NCI-H526 treated with DMSO at 0.1 percent for 48 hours (cell line): Measurements from ENCODE around the gene ATP11C.
"Not testable (repeated sequence)": the region's sequence is repeated elsewhere in the genome, so short reads cannot be mapped to it uniquely, and the experiment has no call there.

Experiments used
- DNase-seq: peaks from one replicate; lab custom pipeline; 2025; lab: John Stamatoyannopoulos, UW

ATP11C gene

DNA sequence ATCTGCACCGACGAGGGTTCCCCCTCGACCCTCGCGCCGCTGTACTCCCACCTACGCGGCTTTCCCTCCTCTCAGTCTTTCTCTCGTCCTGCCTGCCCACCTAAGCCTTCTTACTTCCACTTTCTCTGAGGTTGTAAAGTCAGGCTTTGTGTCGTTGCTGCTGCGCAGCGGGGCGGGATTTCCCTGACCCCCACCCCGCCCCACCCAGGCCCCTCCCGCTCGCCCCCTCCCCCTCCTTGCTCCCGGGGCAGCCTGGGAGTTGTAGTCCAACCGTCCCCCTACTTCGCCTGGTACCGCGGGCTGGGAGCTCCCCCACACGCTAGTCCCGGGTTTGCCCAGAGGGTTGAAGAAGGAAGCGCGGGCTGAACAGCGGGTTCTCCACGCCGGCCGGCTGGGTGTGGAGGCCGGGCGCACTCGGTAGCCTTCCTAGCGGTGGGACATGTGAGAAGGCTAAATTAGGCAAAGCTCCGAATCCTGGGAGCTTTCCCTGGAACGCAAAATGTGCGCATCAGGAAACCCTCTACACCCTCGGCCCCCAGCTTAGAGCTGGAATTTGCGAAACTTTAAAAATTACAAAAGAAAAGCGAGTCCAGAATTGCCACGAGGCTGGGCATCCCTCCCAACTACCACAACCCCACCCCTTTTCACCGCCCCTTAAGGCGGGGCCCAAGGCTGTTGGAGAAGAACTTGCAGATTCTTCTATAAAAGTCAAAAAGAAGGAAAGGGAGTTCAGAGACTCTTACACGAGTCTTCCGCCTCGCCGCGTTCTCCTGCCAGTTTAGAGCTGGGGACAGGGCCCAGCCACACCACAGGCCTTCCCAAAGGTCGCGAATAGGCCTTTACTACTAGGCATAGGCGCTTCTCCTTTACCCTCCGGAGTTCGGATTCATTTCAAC is at the start of gene ATP11C:
Gene ATP11C (minus strand): TSS at position 153 of the 896 bp plus-strand sequence. CDS start 1,011 bp downstream, outside the sequence.
- DNase-seq = peak; percentile 49

DNA sequence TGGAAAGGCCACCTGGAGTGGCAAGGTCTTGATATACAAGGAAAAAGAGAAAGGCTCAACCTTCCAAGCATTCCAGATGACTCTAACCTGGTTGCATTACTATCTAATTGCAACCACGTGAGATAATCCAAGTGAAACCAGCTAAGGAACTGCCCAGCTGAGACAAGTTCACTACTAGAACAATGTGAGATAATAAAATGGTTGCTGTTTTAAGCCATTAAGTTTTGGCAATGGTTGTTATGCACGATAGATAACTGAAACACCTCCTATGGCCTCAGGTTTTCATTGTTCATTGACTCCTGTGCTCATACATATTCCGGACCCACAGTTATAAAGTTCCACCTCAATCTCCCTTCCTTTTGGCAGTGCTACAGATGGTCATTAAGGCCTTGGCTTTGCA is 41.6 kb upstream of the ATP11C start:
- no peak for DNase-seq

DNA sequence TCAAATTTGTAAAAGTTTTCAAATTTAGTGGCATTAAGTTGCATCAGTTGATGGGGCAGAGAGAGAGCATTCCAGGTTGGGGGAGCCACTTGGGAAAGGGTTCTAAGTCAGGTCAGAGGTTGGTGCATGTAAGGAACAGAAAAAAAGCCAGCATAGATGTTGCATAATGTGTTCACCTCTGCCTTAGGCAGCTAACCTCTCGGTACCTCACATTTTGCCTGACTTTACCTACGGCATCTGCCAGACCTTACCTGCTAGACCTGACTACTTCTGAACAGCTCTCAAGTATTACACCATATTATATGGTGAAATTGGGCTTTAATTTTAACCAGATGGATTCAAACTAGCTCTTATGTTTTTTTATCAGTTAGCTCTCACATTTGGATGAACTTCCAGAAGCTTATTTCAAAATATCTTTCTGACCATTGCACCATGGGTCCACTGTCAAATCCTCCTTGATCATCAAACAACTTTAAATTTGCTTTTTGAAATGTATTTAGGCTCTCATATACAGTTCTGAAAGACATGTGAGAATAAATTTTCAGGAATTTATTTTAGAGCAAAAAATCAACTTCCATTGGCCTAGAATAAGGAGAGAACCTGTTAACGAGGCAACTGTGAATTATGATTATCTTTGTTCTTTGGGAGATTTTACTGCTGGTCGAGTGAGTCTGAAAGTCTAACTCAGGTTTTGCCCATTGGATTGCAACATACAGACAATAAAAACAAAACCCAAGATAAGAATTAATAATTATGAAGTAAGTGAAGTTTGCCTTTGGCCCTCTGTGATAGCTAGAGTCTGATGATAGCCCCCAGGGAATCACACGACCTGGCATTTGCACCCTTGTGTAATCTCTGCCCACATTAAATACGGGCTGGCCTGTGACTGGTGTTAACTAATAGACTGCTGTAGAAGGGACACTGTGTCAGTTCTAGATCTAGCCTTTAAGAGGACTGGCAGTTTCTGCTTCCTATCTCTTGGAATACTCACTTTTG is 40.1 kb upstream of the ATP11C start:
- no peak for DNase-seq

DNA sequence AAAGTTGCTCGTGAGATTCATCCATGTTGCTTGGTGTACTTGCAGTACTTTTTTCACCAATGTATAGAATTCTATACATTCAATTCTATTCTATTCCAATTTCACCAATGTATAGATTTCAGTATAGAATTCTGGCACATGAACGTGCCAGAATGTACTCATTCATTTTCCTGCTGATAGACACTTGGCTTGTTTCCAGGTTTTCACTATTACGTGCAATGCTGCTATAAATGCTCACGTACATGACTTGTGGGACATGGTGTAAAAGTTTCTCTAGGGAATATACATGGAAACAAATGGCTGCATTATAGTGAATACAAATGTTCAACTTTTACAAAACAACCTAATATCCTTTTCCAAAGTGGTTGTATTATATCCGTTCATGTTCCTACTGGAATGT is 39.3 kb upstream of the ATP11C start:
- no peak for DNase-seq

GRCh38 chrX:139971394-139971749 is 38.5 kb upstream of the ATP11C start:
- DNase-seq = no peak

GRCh38 chrX:139969286-139969685 is 36.4 kb upstream of the ATP11C start:
- no peak for DNase-seq

DNA sequence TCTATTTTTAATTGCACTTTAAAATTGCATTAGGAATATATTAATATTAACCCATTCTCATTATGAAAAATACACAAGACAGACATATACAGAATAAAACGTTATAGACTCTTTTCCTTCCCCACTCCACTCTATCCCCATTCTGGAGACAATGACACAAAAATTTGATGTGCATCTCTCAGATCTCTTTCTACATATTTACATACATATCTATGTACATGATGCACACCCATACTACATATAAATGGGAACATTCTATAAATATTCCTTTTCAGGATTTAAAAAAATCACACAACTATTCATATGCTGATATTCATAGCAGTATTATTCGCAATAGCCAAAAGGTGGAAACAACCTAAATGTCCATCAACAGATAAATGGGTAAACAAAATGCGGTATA is 34.9 kb upstream of the ATP11C start:
- no peak for DNase-seq

DNA sequence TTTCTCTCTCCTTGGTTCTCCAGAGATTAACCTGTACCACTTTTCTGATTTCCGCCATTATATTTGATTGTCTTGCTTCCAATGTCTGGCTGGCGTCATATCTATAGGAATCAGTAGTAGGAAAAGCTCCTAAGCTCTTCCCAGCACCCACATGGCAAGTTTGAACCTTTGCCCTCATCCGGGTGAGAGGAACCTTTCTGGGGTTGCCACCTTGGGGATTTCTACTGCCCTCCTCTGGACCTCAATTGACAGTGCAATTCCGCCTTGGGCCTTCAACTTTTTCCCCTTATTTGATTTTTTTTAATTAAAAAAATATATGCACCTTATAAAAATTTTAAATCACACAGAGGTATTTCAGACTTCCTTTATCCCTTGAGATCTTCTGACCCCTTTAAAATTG is 34.4 kb upstream of the ATP11C start:
- DNase-seq = no peak

- not testable (repeated sequence) for DNase-seq
These were observed 33.3 kb upstream of the ATP11C start for GRCh38 chrX:139966159-139966558.

DNA sequence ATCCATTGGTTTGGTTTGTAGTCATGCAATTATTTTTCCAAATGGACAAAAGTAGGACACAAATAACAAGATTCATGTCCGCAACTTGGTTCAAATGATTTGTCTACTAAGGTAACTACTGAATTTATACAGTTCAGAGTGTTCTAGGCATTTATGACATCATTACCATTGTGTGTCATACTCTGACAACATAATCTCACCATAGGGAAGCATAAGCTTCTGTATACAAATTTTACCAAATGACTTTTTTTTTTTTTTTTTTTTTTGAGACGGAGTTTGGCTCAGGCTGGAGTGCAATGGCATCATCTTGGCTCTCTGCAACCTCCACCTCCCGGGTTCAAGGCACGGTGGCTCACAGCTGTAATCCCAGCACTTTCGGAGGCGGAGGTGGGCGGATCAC is 32.6 kb upstream of the ATP11C start, which contains the start of gene CXorf66:
Gene CXorf66 (minus strand): TSS at position 101 of the 400 bp plus-strand sequence. CDS start 25 bp downstream, at position 76.
- DNase-seq = no peak

DNA sequence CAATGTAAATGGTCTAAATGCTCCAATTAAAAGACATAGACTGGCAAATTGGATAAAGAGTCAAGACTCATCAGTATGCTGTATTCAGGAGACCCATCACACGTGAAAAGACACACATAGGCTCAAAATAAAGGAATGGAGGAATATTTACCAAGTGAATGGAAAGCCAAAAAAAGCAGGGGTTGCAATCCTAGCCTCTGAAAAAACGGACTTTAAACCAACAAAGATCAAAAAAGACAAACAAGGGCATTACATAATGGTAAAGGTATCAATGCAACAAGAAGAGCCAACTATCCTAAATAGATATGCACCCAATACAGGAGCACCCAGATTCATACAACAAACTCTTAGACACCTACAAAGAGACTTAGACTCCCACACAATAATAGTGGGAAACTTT is 28.2 kb upstream of the ATP11C start:
- not testable (repeated sequence) for DNase-seq

DNA sequence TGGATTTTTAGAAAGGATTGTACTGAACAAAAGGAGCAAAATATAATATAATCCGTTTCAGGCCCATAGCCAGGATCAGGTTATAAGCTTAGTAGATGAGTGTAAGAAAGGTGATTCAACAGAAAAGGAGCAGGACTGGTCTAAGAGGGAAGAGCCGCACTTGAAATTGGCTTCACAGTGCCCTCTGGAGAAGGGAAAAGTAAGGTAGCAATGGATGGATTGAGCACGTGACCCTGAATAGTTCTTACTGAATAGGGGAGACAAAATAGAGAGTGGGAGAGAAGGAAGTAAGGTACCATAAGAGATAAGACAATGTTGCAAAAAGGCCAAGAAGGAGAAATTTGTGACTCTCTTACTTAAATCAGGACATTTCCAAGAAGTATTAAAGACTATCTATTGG is 16.9 kb upstream of the ATP11C start:
- no peak for DNase-seq

- no peak for DNase-seq
These were observed 12.2 kb upstream of the ATP11C start for GRCh38 chrX:139945075-139945474.

GRCh38 chrX:139936259-139936658 is 3.4 kb upstream of the ATP11C start:
- no peak for DNase-seq

DNA sequence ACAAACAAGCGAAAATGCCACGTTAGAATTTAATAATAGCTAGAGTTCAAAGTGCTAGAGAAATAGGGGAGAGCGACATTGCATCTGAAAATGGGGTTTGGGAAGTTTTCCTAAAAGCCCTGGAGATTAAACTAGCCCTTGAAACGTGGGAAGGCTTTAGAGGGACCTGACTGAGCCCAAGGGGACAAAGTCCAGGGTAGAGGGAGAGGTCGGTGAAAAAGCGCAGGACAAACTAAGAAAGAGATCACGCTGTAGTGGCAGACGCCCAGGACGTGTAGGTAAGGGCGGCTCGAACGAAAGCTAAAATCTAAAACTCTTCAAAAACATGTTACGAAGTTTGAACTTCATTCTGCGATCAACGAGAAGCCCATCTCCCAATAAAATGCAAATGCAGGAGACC is 1.1 kb upstream of the ATP11C start:
- DNase-seq = no peak

- peak; percentile 49 for DNase-seq
These were observed 566 bp downstream of the ATP11C start for GRCh38 chrX:139932073-139932900.

DNA sequence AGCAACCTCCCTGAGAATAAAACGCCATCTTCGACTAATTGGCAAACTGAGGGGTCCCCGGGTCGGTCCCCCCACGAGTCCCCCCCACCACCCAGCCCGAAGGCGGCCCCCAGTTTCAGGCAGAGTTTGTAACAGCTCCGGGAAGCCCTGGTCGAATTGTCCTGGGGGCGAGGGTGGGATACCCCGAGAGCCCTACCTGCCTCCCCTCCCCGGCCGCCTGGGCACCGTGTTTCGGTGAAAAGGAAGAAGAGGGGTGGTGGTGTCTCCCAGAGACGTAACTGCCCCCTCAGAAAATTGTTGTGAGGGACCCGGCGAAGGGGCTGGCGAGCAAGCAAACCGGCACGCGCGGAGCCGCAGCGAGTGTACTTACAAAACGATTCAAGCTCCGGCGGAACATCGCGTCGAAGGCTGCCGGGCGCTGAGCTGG is 1.2 kb downstream of the ATP11C start:
- DNase-seq = no peak

DNA sequence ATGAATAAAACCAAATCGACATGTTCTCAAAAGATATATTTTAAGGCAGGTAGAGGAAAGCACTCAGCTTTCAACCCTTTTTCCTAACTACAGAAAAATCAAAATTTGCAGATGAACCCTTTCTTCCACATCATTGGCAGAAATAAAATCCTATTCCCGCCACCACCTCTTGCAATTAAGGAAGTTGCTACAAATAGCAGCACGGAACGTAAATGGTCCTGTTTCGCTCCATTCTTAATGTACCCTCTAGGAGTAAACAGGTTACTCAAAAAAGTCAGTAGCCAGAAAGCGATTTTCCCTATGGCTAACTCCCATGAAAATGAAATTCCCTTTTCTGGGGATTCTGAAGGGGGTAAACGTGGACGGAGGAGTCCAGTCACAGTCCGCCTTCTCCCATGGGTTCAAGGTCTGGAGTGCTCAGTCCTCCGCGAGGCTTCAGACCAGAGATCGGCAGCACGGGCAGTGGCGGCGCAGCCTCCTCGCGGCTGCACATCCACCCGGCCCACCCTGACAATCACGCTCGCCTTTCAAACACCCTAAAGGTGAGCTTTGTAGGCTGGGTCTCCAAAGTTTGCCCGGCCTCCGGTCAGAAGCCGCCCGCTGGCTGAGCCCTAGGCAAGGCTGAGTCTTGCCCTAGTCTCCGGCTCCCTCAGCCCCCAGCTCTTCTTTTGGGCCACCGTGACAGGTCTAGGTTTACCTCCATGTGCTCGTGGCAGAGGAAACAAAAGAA is 1.8 kb downstream of the ATP11C start:
- peak; percentile 46 for DNase-seq

- no peak for DNase-seq
These were observed 2.5 kb downstream of the ATP11C start for GRCh38 chrX:139930401-139930800.

GRCh38 chrX:139929876-139930275 is 3.0 kb downstream of the ATP11C start:
- no peak for DNase-seq

GRCh38 chrX:139924696-139925095 is 8.2 kb downstream of the ATP11C start:
- DNase-seq = no peak
